K562 (cell line): ENCODE data around the gene LYRM7. TPM values are rescaled to one million over a fixed set of nuclear protein-coding genes. Genes with fewer than 3 reads are reported as not detected.

Experiments used
- ATAC-seq: fragments of 200-7000 bp; cut with Tn5 transposase; 3 replicates; pipeline ENCODE4 v1.9.1; 2020; ENCODE audit warnings: moderate library complexity
- BruUV-seq: library from RNA; stranded (reverse); fragments of 400-500 nt; replicated peaks from 2 replicates; lab custom pipeline; 2021; lab: Mats Ljungman, UMichigan
- CTCF ChIA-PET: fragments of 300-600 bp; formaldehyde crosslinking; extraction: SDS; loops from one replicate; lab custom pipeline; 2021; ENCODE audit warnings: low intra/inter-chr PET ratio; lab: Yijun Ruan, JAX
- POLR2A ChIA-PET: fragments of 300-600, 350-650 bp; sonication (Branson Sonifier 250); formaldehyde crosslinking; extraction: SDS; loops from one replicate; lab custom pipeline; 2021; ENCODE audit warnings: antibody characterized with exemption, inconsistent platforms; lab: Yijun Ruan, JAX
- DNase-seq, 4 experiments: peaks; one replicate each; pipeline versions ENCODE4 v3.0.0 to v3.0.0-alpha.2; 2011 to 2018; ENCODE audit warnings: low spot score in 3 of 4, mixed read lengths in 3 of 4; ENCODE audit errors: extremely low read depth in 1 of 4
- FAIRE-seq: peaks from 2 replicates; lab custom pipeline; 2011; peaks lifted over from hg19 to GRCh38; lab: Jason Lieb, UNC
- H2AFZ ChIP-seq: 2 replicates; pipeline ENCODE4 v1.6.0; 2011; ENCODE audit warnings: low read depth, low read length, control low read depth, inconsistent platforms
- H3K27ac ChIP-seq: fragments of 200-600 bp; 3 replicates; pipeline ENCODE4 v1.8.0; 2011; ENCODE audit warnings: low read depth, mild to moderate bottlenecking, control low read depth, inconsistent platforms, low read length, moderate library complexity, mixed read lengths; ENCODE audit errors: extremely low read depth
- H3K27me3 ChIP-seq, 2 experiments: fragments of 300-600 bp in 1 of 2; 2 replicates in 1 of 2; 3 replicates in 1 of 2; pipeline versions ENCODE4 v1.6.0 to v1.8.0; 2011; ENCODE audit warnings: inconsistent platforms in 2 of 2, low read length in 2 of 2, mild to moderate bottlenecking in 1 of 2, mixed read lengths in 1 of 2, moderate library complexity in 1 of 2; ENCODE audit not compliant: control insufficient read depth in 2 of 2, insufficient read depth in 2 of 2
- H3K36me3 ChIP-seq: fragments of 300-600 bp; 3 replicates; pipeline ENCODE4 v1.8.0; 2011; ENCODE audit warnings: mild to moderate bottlenecking, low read length, inconsistent platforms; ENCODE audit not compliant: control insufficient read depth, insufficient read depth
- H3K4me1 ChIP-seq, 2 experiments: fragments of 200-600 bp in 1 of 2; replicated peaks in 1 of 2; 2 replicates in 1 of 2; 3 replicates in 1 of 2; pipeline versions ENCODE4 v1.5.1 to v1.8.0; 2011; ENCODE audit warnings: inconsistent platforms in 2 of 2, low read length in 2 of 2, mild to moderate bottlenecking in 1 of 2, mixed read lengths in 1 of 2, moderate library complexity in 1 of 2; ENCODE audit not compliant: control insufficient read depth in 2 of 2, insufficient read depth in 2 of 2
- H3K4me2 ChIP-seq: 2 replicates; pipeline ENCODE4 v1.6.1; 2011; ENCODE audit warnings: low read length, control low read depth, inconsistent platforms, mixed read lengths; ENCODE audit not compliant: insufficient read depth
- H3K4me3 ChIP-seq: fragments of 200-600 bp; sonication (generic), shearing (Covaris generic); 2 replicates; pipeline ENCODE4 v1.5.1; 2016; ENCODE audit warnings: control low read depth, inconsistent platforms
- H3K79me2 ChIP-seq: fragments of 200-600 bp; 3 replicates; pipeline ENCODE4 v1.8.0; 2011; ENCODE audit warnings: low read length, inconsistent platforms; ENCODE audit not compliant: control insufficient read depth, insufficient read depth
- H3K9ac ChIP-seq, 2 experiments: 2 replicates each; pipeline versions ENCODE4 v1.6.0 to v1.6.1; 2011; ENCODE audit warnings: low read depth in 2 of 2, low read length in 2 of 2, control low read depth in 1 of 2, inconsistent platforms in 1 of 2, mild to moderate bottlenecking in 1 of 2, mixed read lengths in 1 of 2; ENCODE audit not compliant: insufficient read depth in 1 of 2
- H3K9me1 ChIP-seq: one replicate; pipeline ENCODE4 v1.6.0; 2011; ENCODE audit warnings: inconsistent platforms, mild to moderate bottlenecking, low read length, moderate library complexity; ENCODE audit not compliant: control insufficient read depth, insufficient read depth
- H3K9me3 ChIP-seq: replicated peaks from 2 replicates; pipeline ENCODE4 v1.5.1; 2011; ENCODE audit warnings: low read depth, low read length, inconsistent platforms; ENCODE audit not compliant: control insufficient read depth, insufficient read depth
- H4K20me1 ChIP-seq: replicated peaks from 2 replicates; pipeline ENCODE4 v1.6.1; 2011; ENCODE audit warnings: low read length, inconsistent platforms, mixed read lengths; ENCODE audit not compliant: control insufficient read depth, insufficient read depth
- ETS1 ChIP-seq: conservative IDR thresholded peaks from 2 replicates; pipeline ENCODE4 v1.6.1; 2011; ENCODE audit warnings: low read depth, mild to moderate bottlenecking, low read length; ENCODE audit not compliant: control insufficient read depth
- ETS2 ChIP-seq: IDR thresholded peaks from 2 replicates; pipeline ENCODE4 v1.6.1; 2016; ENCODE audit warnings: borderline replicate concordance, missing genetic modification characterization, mild to moderate bottlenecking, moderate library complexity, missing compliant biosample characterization; ENCODE audit not compliant: poor library complexity, severe bottlenecking
- GTF2A2 ChIP-seq: IDR thresholded peaks from 2 replicates; pipeline ENCODE4 v1.6.1; 2016; ENCODE audit warnings: mild to moderate bottlenecking, missing genetic modification characterization, missing compliant biosample characterization
- HCFC1 ChIP-seq: IDR thresholded peaks from 2 replicates; pipeline ENCODE4 v1.6.1; 2012; ENCODE audit warnings: low read depth, low read length, improper control_type of control experiment
- POU5F1 ChIP-seq: fragments of 150-350 bp; IDR thresholded peaks from 2 replicates; pipeline ENCODE4 v1.6.1; 2014; ENCODE audit warnings: borderline replicate concordance, low read length, low read depth, mild to moderate bottlenecking; ENCODE audit not compliant: partially characterized antibody
- RFX7 ChIP-seq: fragments of 250-450 bp; sonication (Bioruptor Pico); IDR thresholded peaks from 2 replicates; pipeline ENCODE4 v1.5.1; 2021; ENCODE audit warnings: mild to moderate bottlenecking
- SMARCA5 ChIP-seq: fragments of 450-650 bp; IDR thresholded peaks from 2 replicates; pipeline ENCODE4 v1.6.1; 2016
- ZNF174 ChIP-seq: fragments of 250-450 bp; sonication (Bioruptor Pico); IDR thresholded peaks from 2 replicates; pipeline ENCODE4 v1.4.0; 2020; ENCODE audit warnings: mild to moderate bottlenecking
- ZNF263 ChIP-seq: sonication (generic); formaldehyde crosslinking; IDR thresholded peaks from 2 replicates; pipeline ENCODE4 v1.8.0; 2022; ENCODE audit warnings: mild to moderate bottlenecking, missing genetic modification reagents, borderline replicate concordance
- ZNF511 ChIP-seq: sonication (generic); formaldehyde crosslinking; IDR thresholded peaks from 2 replicates; pipeline ENCODE4 v1.8.0; 2022; ENCODE audit warnings: mild to moderate bottlenecking, missing genetic modification reagents
- WGBS: fragments of 100-300 bp; shearing (Covaris generic); methylation state at CpG from one replicate; pipeline ENCODE4 v1.1.6; 2016; ENCODE audit warnings: low coverage, mixed read lengths; ENCODE audit not compliant: insufficient coverage; ENCODE audit errors: missing lambda C conversion rate; 5-methylcytosine and 5-hydroxymethylcytosine counted together
- in situ Hi-C: fragments of 300-500 bp; cut with MboI; formaldehyde crosslinking; loops from 4 replicates; pipeline ENCODE4 v1.15.0; 2018; ENCODE audit warnings: inconsistent platforms, mixed read lengths
- intact Hi-C: fragments of 100-400 bp; cut with micrococcal nuclease; formaldehyde crosslinking; loops from 2 replicates; pipeline ENCODE4 v1.14.2; 2022
- polyA plus RNA-seq, 8 experiments: library from polyadenylated mRNA; depleted of rRNA in 4 of 8; stranded (reverse) in 5 of 8; unstranded in 3 of 8; fragments of >200 nt; fragmentation: Nextera tagmentation in 2 of 8; fragmentation: Illumina TruSeq in 1 of 8; extraction: Ambion mirVana in 2 of 8; extraction: Trizol in 1 of 8; gene quantifications; 2 replicates each; pipeline versions ENCODE4 v1.2.1 to v1.2.3, GENCODE V29; 2011 to 2014; ENCODE audit warnings: inconsistent platforms in 1 of 8, missing spikeins in 1 of 8
- total RNA-seq, 7 experiments: library from RNA; depleted of rRNA in 6 of 7; stranded (reverse); fragments of >200 nt in 6 of 7; fragmentation: Illumina TruSeq in 2 of 7; extraction: Trizol in 2 of 7; gene quantifications; 2 replicates each; pipeline versions ENCODE4 v1.2.1 to v1.2.3, GENCODE V29; 2011 to 2021; ENCODE audit warnings: low replicate concordance in 1 of 7

The LYRM7 gene
- total and polyA plus RNA-seq, 9 of the 15 experiments (the other 6 are each of a cell fraction or from before 2014, with no cell fraction given), result 16.2 to 70.1 (median 33.3) TPM

- no peaks in the 10 kb centered on the region for H3K9me1 ChIP-seq
- 41% methylated on average over 5 of the region's 5 CpGs for WGBS
Measured at GRCh38 chr5:131211669-131212068, 40.9 kb downstream of the LYRM7 start.

More at GRCh38 chr5:131211669-131212068, 40.9 kb downstream of the LYRM7 start:
- H4K20me1 ChIP-seq, result no peaks in the 10 kb centered on the region
- H3K9ac ChIP-seq, result no peak overlapping the region
- H3K27me3 ChIP-seq, result no peaks in the 10 kb centered on the region
- H2AFZ ChIP-seq, result no peak overlapping the region
- intact Hi-C loops, result no loop called here
- DNase-seq, result no peak
- H3K27ac ChIP-seq, result no peak overlapping the region
- no peaks in the 10 kb centered on the region for H3K4me1 ChIP-seq
- no peak for FAIRE-seq
- no peak for ATAC-seq
- H3K4me3 ChIP-seq, result no peak overlapping the region
- BruUV-seq, result no TSS peak
- in situ Hi-C loops, result no loop called here
- POLR2A ChIA-PET, result interaction anchor here (0.7 to 1.4 kb wide), 2 partner anchors 21 to 23 kb away, joined by 3 to 4 read pairs; no protein-coding TSS in a partner anchor
- no peak for TF ChIP-seq HCFC1
- TF ChIP-seq ZNF511, result no peak
- TF ChIP-seq ZNF263 (CRISPR knock-in tag), result no peak
- no peak for TF ChIP-seq ZNF174
- no peak for TF ChIP-seq SMARCA5
- no peak for TF ChIP-seq ETS1
- TF ChIP-seq GTF2A2 (tag), result no peak
- no peak for TF ChIP-seq ETS2
- TF ChIP-seq POU5F1, result no peak
- no peak for TF ChIP-seq RFX7
- TF ChIP-seq, all 486 proteins: peak for 0
- Histone ChIP-seq H3K36me3 (no peaks in the 10 kb centered on the region), H3K4me2 (no peak overlapping the region), H3K9me3 (no peaks in the 10 kb centered on the region), H3K79me2 (no peaks in the 10 kb centered on the region)
- CTCF ChIA-PET, result no interaction called here
